ENCODE results near the gene NTN1. TPM values are rescaled to one million over a fixed set of nuclear protein-coding genes. Genes with fewer than 3 reads are reported as not detected.

NTN1 gene
- total RNA-seq, 2 experiments from 2014 or later, result 1.2 to 1.3 TPM

DNA sequence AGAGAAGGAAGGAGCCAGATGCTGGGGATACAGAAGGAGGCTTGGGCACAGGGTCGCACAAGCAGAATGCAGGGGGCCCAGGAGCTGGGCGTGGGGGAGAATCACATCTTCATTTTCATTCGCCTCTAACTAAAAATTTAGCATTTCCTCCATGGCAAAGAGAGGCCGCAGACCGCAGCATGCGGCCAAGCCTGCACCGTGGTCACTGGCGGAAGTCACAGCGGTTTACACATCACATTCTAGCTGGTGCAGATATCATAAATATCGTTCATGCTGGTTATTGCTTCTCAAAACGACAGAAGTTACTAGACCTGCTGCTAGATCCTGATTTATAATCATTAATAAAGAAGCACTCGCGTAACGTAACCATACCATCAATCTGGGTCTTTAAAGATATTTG, 162.0 kb downstream of the NTN1 start:
- Mint-ChIP-seq H3K27ac (no peak overlapping the region), H3K27me3 (peaks cover 3% of the 10 kb centered on the region), H3K4me3 (no peak overlapping the region), H3K4me1 (ENCODE audit: low read depth) (no peaks in the 10 kb centered on the region), H3K9me3 (no peaks in the 10 kb centered on the region), H3K36me3 (ENCODE audit: low read depth) (no peaks in the 10 kb centered on the region)
- DNase-seq (peak; percentile 22), ATAC-seq (no peak)
- intact Hi-C loops (cut with micrococcal nuclease), result no loop called here
- POLR2A ChIA-PET, result no interaction called here
- CTCF ChIA-PET, result no interaction called here
- TF ChIP-seq, protein P1, sequence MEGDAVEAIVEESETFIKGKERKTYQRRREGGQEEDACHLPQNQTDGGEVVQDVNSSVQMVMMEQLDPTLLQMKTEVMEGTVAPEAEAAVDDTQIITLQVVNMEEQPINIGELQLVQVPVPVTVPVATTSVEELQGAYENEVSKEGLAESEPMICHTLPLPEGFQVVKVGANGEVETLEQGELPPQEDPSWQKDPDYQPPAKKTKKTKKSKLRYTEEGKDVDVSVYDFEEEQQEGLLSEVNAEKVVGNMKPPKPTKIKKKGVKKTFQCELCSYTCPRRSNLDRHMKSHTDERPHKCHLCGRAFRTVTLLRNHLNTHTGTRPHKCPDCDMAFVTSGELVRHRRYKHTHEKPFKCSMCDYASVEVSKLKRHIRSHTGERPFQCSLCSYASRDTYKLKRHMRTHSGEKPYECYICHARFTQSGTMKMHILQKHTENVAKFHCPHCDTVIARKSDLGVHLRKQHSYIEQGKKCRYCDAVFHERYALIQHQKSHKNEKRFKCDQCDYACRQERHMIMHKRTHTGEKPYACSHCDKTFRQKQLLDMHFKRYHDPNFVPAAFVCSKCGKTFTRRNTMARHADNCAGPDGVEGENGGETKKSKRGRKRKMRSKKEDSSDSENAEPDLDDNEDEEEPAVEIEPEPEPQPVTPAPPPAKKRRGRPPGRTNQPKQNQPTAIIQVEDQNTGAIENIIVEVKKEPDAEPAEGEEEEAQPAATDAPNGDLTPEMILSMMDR (IDR thresholded peaks at IDR 0.05), result no peak

DNA sequence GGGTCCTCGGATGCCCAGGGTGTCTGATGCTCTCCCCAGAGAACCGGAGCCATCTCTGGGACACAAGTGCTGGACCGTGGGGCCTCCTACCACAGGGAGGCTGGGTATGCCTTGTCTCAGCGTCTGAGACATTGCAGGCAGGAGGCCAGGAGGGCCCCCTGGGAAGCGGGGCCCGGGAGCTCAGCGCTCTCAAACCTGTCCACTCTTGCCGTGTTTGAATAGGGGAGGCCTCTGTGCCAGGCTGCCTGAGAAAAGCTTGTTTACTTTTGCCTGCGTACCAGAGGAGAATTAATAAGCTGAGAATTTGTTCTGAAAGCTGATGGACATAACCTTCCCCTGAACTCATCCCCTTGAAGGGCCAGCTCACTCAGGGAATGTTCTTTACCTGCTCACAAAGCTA, 163.8 kb downstream of the NTN1 start:
- no peaks in the 10 kb centered on the region for H3K4me1 Mint-ChIP-seq (ENCODE audit: low read depth)
- CTCF ChIA-PET, result no interaction called here

DNA sequence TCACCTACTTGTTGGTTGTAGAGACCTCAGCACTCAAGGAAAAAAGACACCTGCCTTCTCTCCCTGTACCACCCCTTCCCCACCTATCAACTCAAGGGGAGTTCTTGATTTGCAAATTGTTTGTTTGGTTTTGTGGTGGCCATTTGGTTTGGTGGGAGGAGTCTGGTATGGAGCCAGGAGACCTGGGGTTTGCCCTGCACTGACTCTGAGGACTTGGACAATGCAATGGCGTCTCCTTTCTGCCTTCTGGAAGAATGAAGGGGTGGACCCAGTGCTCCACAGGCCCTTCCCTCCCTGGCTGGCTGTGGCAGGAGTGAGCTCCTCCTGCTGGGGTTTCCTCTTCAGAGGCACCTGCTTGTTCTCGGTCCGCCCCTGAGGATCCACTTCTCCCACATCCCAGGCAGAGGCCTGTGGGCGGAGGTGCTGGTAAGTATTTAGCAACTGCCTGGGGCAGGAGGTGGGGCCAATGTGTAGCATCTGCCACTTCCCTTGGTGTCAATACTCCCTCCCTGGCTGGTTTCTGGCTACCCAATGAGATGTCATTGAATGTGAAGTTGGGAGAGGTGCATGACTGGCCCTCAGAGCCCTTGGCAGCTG, 164.5 kb downstream of the NTN1 start:
- CTCF ChIA-PET, result no interaction called here
- Mint-ChIP-seq H3K4me3 (no peak overlapping the region), H3K9me3 (no peaks in the 10 kb centered on the region), H3K36me3 (ENCODE audit: low read depth) (no peaks in the 10 kb centered on the region), H3K27ac (no peak overlapping the region), H3K4me1 (ENCODE audit: low read depth) (no peaks in the 10 kb centered on the region), H3K27me3 (peaks cover 6% of the 10 kb centered on the region)
- TF ChIP-seq, protein P1 (IDR thresholded peaks at IDR 0.05), result no peak
- intact Hi-C loops (cut with micrococcal nuclease), result no loop called here
- POLR2A ChIA-PET, result no interaction called here
- no peak for DNase-seq
- ATAC-seq, result no peak

More for the DNA sequence above, 163.8 kb downstream of the NTN1 start:
- TF ChIP-seq, protein P1 (IDR thresholded peaks at IDR 0.05), result no peak
- intact Hi-C loops (cut with micrococcal nuclease), result no loop called here
- Mint-ChIP-seq H3K27ac (no peak overlapping the region), H3K27me3 (peaks cover 6% of the 10 kb centered on the region), H3K9me3 (no peaks in the 10 kb centered on the region), H3K36me3 (ENCODE audit: low read depth) (no peaks in the 10 kb centered on the region), H3K4me3 (no peak overlapping the region)
- POLR2A ChIA-PET, result no interaction called here
- DNase-seq (no peak), ATAC-seq (no peak)

DNA sequence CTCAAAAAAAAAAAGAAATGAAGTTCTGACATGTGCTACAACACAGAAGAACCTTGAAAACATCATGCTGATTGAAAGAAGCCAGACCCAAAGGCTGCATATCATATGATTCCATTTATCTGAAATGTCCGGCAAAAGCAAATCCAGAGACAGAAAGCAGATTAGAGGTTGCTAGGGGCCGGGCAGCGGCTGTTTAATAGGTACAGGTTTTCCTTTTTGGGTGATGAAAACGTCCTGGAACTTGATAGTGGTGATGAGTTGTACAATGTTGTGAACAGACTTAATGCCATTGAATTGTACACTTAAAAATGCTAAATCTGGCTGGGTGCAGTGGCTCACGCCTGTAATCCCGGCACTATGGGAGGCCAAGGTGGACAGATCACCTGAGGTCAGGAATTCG, 166.5 kb downstream of the NTN1 start:
- POLR2A ChIA-PET, result no interaction called here

DNA sequence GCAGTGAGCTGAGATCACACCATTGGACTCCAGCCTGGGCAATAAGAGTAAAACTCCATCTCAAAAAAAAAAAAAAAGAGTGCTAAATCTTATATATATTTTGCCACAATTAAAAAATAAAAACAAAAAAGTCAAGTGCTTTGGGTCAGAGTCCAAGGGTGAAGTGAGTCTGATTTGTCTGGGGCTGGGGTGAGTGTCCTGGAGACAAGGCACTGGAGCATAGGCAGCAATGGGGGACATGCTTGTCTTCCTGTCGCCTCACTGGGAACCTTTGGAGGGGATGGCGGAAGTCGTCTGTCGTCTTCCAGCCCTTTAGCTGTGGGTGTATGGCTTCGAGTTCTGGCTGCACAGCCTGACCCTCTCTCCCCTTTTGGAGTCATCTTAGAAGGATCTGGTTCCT, 167.1 kb downstream of the NTN1 start:
- Mint-ChIP-seq H3K27ac (no peak overlapping the region), H3K4me1 (ENCODE audit: low read depth) (no peaks in the 10 kb centered on the region), H3K36me3 (ENCODE audit: low read depth) (no peaks in the 10 kb centered on the region), H3K9me3 (no peaks in the 10 kb centered on the region), H3K27me3 (peaks cover 8% of the 10 kb centered on the region), H3K4me3 (no peak overlapping the region)
- TF ChIP-seq, protein P1 (IDR thresholded peaks at IDR 0.05), result no peak
- ATAC-seq, result no peak
- no peak for DNase-seq
- intact Hi-C loops (cut with micrococcal nuclease), result no loop called here
- ChIA-PET CTCF (no interaction called here), POLR2A (no interaction called here)

More for the DNA sequence above, 166.5 kb downstream of the NTN1 start:
- intact Hi-C loops (cut with micrococcal nuclease), result no loop called here
- Mint-ChIP-seq H3K4me1 (ENCODE audit: low read depth) (no peaks in the 10 kb centered on the region), H3K36me3 (ENCODE audit: low read depth) (no peaks in the 10 kb centered on the region), H3K27me3 (peaks cover 8% of the 10 kb centered on the region), H3K9me3 (no peaks in the 10 kb centered on the region), H3K4me3 (no peak overlapping the region), H3K27ac (no peak overlapping the region)
- CTCF ChIA-PET, result no interaction called here
- TF ChIP-seq, protein P1 (IDR thresholded peaks at IDR 0.05), result no peak
- DNase-seq, result no peak
- no peak for ATAC-seq

Measured in activated CD8-positive, alpha-beta T cell treated with anti-CD3 and anti-CD28 coated beads for 36 hours (primary cell).